KOPT-K1 (cell line): Measurements from ENCODE around the gene OTUD3.
"Not testable (repeated sequence)": the region's sequence is repeated elsewhere in the genome, so short reads cannot be mapped to it uniquely, and the experiment has no call there.

ENCODE experiments used
- H3K27ac ChIP-seq: fragments of 200-600 bp; sonication (generic); 2 replicates; pipeline ENCODE4 v1.5.1; 2016; ENCODE audit warnings: antibody characterized with exemption, mild to moderate bottlenecking, low read depth, low read length; ENCODE audit not compliant: poor library complexity, severe bottlenecking
- H3K36me3 ChIP-seq: fragments of 200-600 bp; sonication (generic); 2 replicates; pipeline ENCODE4 v1.5.1; 2017; ENCODE audit warnings: antibody characterized with exemption, mild to moderate bottlenecking, low read length, moderate library complexity; ENCODE audit not compliant: insufficient read depth
- H3K9me3 ChIP-seq: fragments of 200-600 bp; sonication (generic); 2 replicates; pipeline ENCODE4 v1.5.1; 2017; ENCODE audit warnings: antibody characterized with exemption, low read length, mild to moderate bottlenecking; ENCODE audit not compliant: insufficient read depth, poor library complexity, severe bottlenecking

Gene OTUD3

GRCh38 chr1:19880841-19881240 is 1.4 kb upstream of the OTUD3 start:
- not testable (repeated sequence) for H3K27ac ChIP-seq, H3K36me3 ChIP-seq, H3K9me3 ChIP-seq

DNA sequence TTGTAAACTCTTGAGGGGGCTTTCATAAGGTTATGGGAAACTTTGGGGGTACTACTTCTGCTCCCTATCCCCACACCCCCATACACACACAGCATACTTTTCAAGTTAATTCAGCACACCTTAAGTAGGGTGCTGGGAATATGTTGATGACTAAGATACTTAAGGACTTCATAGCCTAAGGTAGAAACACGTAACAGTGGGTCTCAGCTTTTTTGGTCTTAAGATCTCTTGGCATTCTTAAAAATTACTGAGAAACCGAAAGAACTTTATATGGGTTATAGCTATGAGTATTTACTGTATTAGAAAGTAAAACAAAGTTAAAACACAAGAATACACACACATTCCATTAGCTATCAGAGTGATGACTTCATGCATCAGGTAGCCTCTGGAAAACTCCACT is 2.1 kb downstream of the OTUD3 start:
- H3K9me3 ChIP-seq, result no peaks in the 10 kb centered on the region
- peaks cover 19% of the 10 kb centered on the region for H3K36me3 ChIP-seq
- H3K27ac ChIP-seq, result no peak overlapping the region

DNA sequence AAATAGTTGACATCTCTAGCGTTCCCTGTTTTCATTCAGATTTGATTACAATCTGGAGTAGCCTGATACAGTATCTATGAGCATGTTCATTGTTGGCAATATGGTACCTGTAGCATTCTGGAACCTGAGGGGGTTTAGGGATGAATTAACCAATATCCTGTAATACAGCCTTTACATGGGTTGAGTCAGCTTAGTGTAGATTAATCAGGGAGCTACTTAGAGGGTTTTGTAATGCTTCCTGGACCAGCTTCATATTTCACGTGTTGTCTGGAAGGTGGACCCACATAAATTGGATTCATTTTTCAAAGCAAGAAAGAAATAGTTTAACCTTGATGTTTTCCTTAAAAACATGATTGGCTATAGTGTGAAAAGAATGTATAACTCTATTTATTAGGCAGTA is 3.6 kb downstream of the OTUD3 start:
- H3K27ac ChIP-seq, result no peak overlapping the region
- no peaks in the 10 kb centered on the region for H3K9me3 ChIP-seq
- H3K36me3 ChIP-seq, result peaks cover 30% of the 10 kb centered on the region

- Histone ChIP-seq H3K27ac (no peak overlapping the region), H3K36me3 (peaks cover 53% of the 10 kb centered on the region), H3K9me3 (no peaks in the 10 kb centered on the region)
Measured at GRCh38 chr1:19888112-19888511, 5.9 kb downstream of the OTUD3 start.

DNA sequence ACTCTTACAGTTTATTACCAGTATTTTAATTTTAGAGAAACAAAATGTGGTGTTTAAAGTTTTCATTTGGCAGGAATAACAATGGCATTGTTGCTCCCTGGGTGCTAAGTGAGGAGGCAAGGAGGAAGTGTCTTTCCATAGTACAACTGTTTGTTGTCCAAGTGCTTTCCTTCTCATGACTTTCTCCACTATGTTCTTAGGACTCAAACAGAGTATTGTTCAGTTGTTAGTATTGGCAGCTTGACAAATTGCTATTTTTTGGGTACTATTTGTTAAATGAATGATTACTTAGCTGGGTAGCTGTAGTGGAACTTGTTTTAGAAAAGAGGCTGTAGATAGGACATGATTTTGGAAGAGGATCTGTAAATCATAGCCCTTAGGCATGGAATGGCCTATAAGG is 7.5 kb downstream of the OTUD3 start:
- no peak overlapping the region for H3K27ac ChIP-seq
- peaks cover 68% of the 10 kb centered on the region for H3K36me3 ChIP-seq
- H3K9me3 ChIP-seq, result no peaks in the 10 kb centered on the region

GRCh38 chr1:19892129-19892528 is 9.9 kb downstream of the OTUD3 start:
- no peaks in the 10 kb centered on the region for H3K9me3 ChIP-seq
- peaks cover 85% of the 10 kb centered on the region for H3K36me3 ChIP-seq
- H3K27ac ChIP-seq, result no peak overlapping the region

DNA sequence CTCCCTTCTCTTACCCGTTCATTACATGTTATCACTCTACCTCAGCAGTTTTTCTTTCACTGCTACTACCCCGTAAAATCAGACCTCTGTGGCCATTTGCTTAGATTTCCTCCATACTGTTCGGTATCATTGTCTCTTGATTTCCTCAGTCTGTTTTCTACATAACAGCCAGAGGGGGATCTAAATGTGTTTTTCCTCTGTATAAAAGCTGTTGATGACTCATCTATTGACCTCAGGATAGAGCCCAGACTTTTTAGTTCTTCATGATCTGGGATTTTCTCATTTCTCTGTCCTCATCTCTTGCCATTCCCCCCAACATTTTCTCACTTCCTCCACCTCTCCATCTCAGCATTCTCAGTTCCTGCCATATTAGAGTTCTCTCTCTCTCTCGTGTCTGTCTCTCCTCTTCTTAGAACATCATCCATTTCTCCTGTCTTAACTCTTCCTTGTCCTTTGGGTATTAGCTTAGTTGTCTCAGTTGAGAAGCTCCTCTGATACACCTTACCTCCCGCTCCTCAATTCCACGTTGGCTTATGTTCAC is 10.5 kb downstream of the OTUD3 start:
- H3K36me3 ChIP-seq, result peaks cover 85% of the 10 kb centered on the region
- H3K9me3 ChIP-seq, result no peaks in the 10 kb centered on the region
- H3K27ac ChIP-seq, result no peak overlapping the region

- Histone ChIP-seq H3K27ac (no peak overlapping the region), H3K9me3 (no peaks in the 10 kb centered on the region), H3K36me3 (peaks cover 89% of the 10 kb centered on the region)
Measured at GRCh38 chr1:19893687-19894086, 11.5 kb downstream of the OTUD3 start.

DNA sequence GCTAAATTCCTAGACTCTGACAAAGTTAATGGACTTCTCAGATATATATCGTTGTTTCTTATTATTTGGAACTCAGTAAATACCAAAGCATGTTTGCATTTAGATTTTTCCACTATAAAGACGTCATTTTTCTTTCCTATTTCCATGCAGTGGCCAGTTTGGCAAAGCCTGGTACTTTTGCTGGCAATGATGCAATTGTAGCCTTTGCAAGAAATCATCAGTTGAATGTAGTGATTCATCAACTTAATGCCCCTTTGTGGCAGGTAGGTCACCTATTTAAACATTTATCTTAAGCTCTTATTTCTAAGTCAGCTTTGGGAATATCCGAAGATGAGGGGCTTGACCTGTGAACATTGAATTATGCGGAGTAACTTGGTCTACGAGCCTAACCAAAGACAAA is 12.0 kb downstream of the OTUD3 start:
- Histone ChIP-seq H3K36me3 (peaks cover 94% of the 10 kb centered on the region), H3K27ac (no peak overlapping the region), H3K9me3 (no peaks in the 10 kb centered on the region)

DNA sequence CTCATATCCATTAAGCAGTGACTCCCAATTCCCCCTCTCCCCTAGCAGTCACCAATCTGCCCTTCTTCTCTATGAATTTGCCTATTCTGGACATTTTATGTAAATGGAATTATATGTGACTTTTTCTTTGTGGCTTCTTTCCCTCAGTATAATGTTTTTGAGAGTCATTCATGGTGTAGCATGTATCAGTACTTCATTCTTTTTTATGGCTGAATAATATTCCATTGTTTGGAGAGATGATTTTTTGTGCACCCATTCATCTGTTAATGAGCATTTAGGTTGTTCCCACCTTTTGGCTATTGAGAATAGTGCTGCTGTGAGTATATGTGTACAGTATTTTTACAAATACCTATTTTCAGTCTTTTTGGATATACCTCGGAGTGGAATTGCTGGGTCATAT is 19.5 kb downstream of the OTUD3 start:
- H3K9me3 ChIP-seq, result no peaks in the 10 kb centered on the region
- no peak overlapping the region for H3K27ac ChIP-seq
- peaks cover 100% of the 10 kb centered on the region for H3K36me3 ChIP-seq

DNA sequence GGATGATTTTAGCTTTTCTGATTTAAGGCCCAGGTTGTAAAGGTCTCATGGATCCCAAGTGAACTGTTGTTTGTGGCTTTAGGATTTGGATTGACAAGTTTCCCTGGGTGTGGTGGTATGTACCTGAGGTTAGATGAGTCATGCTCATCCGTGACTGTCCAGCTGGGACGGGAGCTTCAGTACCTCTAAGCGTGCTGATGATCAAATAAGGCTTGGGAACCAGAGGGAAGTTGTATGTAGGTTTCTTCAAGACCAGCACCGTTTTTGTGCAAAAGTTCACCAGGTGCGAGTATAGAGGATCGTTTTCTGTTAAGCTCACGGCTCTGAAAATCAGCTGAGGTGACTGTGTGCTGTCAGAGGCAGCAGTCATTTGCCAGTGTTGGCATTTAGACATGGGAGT is 21.4 kb downstream of the OTUD3 start:
- Histone ChIP-seq H3K27ac (no peak overlapping the region), H3K9me3 (no peaks in the 10 kb centered on the region), H3K36me3 (peaks cover 100% of the 10 kb centered on the region)

DNA sequence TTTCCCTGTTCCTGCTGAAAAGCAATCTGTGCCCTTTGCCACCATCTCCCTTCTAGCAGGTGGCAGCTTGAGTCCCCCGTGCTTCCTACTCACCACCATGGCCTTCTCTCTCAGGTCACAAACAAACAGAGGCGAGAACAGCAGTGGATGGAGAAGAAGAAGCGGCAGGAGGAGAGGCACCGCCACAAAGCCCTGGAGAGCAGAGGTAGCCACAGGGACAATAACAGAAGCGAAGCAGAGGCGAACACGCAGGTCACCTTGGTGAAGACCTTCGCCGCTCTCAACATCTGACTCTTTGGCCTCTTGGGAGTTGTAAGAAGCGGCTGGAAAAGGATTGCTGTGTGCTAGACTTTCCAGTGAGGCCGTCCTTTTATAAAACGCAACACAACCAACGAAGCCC is 25.3 kb downstream of the OTUD3 start:
- Histone ChIP-seq H3K36me3 (peaks cover 100% of the 10 kb centered on the region), H3K9me3 (no peaks in the 10 kb centered on the region), H3K27ac (no peak overlapping the region)

DNA sequence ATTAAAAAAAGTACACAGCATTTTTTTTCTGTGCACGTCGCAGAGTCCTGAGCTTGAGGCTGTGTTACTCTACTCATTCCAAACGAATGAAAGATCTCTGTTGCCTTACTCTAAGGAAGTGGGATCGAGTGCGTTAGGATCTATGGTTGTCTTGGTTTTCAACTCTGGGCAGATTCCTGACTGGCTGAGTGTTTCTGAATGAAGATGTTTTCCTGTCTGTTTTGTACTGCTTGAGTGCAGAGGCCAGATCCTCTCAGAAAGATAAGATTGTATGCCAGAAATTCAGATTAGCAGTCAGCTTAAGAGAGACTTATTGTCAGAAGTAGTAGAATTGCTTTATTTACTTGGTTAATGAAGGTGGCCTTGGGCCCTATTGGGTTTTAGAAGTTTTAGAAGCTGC is 27.2 kb downstream of the OTUD3 start:
- Histone ChIP-seq H3K27ac (no peak overlapping the region), H3K9me3 (no peaks in the 10 kb centered on the region), H3K36me3 (peaks cover 100% of the 10 kb centered on the region)

GRCh38 chr1:19909971-19910370 is 27.8 kb downstream of the OTUD3 start:
- Histone ChIP-seq H3K9me3 (no peaks in the 10 kb centered on the region), H3K27ac (no peak overlapping the region), H3K36me3 (peaks cover 100% of the 10 kb centered on the region)

GRCh38 chr1:19910650-19911049 is 28.5 kb downstream of the OTUD3 start:
- H3K9me3 ChIP-seq, result no peaks in the 10 kb centered on the region
- H3K36me3 ChIP-seq, result peaks cover 100% of the 10 kb centered on the region
- no peak overlapping the region for H3K27ac ChIP-seq

GRCh38 chr1:19918057-19918456 is 35.9 kb downstream of the OTUD3 start:
- no peaks in the 10 kb centered on the region for H3K9me3 ChIP-seq
- no peak overlapping the region for H3K27ac ChIP-seq
- H3K36me3 ChIP-seq, result peaks cover 28% of the 10 kb centered on the region
